Measurements from ENCODE around the gene PPP1R3D.
A peak's percentile ranks its signal among the peaks of the same experiment; 100 is the strongest.

The PPP1R3D gene

DNA sequence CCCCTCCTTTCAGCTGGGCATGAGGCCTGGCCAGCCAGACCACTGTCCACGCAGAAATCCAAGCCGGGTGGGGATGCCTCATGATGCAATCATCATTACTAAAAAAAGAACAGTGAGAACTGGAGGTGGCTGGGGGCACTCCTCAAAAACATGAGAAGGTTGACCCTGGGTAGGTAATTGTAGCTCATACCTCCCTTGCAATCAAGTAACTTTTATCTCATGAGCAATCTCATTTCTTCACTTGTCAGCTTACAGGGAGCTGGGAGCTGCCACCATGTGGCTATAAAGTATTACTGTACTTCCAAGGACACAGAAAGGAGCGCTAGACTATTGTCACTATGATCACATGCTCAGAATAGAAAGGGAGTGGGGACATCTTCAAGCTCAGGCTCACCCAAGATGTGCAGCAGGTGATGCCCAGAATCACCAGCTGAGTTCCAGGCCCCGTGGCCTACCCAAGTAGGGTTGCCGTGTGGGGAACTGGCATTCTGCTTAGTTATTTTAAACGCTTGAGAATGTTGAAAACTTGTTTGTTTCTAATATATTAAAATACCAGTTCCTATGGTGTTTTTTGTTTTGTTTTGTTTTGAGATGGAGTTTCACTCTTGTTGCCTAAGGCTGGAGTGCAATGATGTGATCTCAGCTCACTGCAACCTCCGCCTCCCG, 15.2 kb upstream of the PPP1R3D start:
- no peak for DNase-seq
- Histone ChIP-seq H3K9me3 (no peaks in the 10 kb centered on the region), H3K27me3 (no peaks in the 10 kb centered on the region; the same call in 1 of the 2 replicates), H3K36me3 (no peaks in the 10 kb centered on the region), H3K4me3 (ENCODE audit: low read depth, low read length) (no peak overlapping the region), H3K4me1 (no peaks in the 10 kb centered on the region)
- TF ChIP-seq, protein P1, sequence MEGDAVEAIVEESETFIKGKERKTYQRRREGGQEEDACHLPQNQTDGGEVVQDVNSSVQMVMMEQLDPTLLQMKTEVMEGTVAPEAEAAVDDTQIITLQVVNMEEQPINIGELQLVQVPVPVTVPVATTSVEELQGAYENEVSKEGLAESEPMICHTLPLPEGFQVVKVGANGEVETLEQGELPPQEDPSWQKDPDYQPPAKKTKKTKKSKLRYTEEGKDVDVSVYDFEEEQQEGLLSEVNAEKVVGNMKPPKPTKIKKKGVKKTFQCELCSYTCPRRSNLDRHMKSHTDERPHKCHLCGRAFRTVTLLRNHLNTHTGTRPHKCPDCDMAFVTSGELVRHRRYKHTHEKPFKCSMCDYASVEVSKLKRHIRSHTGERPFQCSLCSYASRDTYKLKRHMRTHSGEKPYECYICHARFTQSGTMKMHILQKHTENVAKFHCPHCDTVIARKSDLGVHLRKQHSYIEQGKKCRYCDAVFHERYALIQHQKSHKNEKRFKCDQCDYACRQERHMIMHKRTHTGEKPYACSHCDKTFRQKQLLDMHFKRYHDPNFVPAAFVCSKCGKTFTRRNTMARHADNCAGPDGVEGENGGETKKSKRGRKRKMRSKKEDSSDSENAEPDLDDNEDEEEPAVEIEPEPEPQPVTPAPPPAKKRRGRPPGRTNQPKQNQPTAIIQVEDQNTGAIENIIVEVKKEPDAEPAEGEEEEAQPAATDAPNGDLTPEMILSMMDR (IDR thresholded peaks at IDR 0.05; ENCODE audit: low read depth, low read length) = peak; percentile 56

DNA sequence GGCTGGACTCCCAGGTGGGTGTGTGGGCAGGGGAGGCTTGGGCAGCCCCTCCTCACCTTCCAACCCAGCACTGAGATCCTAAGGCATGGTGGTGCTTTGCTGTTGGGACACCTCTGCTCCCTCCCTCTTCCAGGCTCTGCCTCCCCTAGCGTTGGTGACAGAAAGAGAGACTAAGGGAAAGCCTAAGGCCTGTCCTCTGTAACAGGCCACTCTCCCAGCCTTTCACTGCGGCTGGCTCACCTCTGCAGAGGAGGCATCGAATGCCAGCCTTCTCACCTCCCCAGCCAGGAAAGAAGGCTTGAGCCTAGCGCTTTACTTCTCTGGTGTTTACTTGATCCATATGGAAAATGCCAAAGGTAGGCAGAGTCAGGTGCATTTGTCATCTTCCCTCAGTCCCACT, 14.6 kb upstream of the PPP1R3D start:
- DNase-seq = no peak
- Histone ChIP-seq H3K27me3 (no peaks in the 10 kb centered on the region; the same call in 1 of the 2 replicates), H3K36me3 (no peaks in the 10 kb centered on the region), H3K4me1 (no peaks in the 10 kb centered on the region), H3K9me3 (no peaks in the 10 kb centered on the region), H3K4me3 (ENCODE audit: low read depth, low read length) (no peak overlapping the region)
- TF ChIP-seq, protein P1 (IDR thresholded peaks at IDR 0.05; ENCODE audit: low read depth, low read length) = no peak

DNA sequence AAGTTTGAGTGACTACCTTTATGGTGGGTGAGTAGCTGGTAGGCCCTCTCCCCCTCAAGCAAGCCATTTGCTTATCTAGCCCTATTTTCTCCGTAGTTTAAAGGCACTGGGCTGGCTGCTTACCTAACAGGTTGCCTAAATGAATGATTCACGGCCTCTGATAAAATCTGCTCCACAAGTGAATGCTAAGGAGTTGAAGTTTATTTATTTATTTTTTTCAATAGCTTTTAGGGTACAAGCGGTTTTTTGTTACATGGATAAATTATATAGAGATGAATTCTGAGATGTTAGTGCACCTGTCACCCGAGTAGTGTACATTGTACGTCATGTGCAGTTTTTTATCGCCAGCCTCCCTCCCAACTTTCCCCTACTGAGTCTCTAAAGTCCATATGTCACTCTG, 9.8 kb upstream of the PPP1R3D start:
- no peak for DNase-seq
- Histone ChIP-seq H3K4me1 (no peaks in the 10 kb centered on the region), H3K27me3 (no peaks in the 10 kb centered on the region), H3K9me3 (no peaks in the 10 kb centered on the region), H3K36me3 (no peaks in the 10 kb centered on the region), H3K4me3 (ENCODE audit: low read depth, low read length) (no peak overlapping the region)
- TF ChIP-seq, protein P1 (IDR thresholded peaks at IDR 0.05; ENCODE audit: low read depth, low read length) = no peak

DNA sequence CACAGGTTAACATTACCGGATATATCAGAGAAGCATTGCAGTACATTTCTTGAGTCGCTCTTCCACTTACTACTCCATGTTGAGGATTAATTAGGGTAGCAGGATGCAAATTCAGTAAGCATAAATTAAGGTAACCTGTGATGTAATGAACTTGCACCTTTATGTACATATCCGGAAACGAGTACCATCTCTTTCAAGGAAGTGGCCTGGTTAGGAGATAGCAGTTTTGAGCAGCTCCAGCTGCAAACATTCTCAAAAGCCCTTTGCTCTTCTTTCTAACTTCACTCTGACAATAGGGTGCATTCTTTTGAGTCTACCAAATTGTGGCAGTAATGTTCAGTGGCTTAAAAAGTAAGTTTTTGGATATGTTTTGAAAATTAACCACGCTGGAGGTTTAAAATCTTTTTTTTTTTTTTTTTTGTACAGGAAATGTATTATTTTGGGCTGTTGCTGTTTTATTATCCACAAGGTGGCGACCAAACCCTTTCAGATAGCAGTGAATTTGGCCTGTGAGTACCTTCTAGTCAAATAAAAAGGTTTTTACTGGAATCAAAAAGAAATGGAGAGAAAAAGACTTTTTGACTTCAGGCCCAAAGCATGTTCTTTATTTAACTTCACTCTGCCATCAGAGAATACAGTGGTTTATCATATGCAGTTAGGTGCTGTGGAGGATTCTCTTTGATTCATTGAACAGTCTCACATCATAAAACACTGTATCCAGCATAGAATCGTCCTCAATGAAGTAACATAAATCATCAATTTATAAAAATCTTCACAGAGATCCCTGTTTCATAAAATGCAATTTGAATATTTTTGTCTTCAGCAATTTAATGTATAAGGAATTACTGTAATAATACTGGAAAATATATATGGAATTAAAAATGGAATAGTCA, 9.0 kb upstream of the PPP1R3D start:
- Histone ChIP-seq H3K9me3 (no peaks in the 10 kb centered on the region), H3K27me3 (no peaks in the 10 kb centered on the region), H3K4me3 (ENCODE audit: low read depth, low read length) (no peak overlapping the region), H3K4me1 (no peaks in the 10 kb centered on the region), H3K36me3 (peaks cover 3% of the 10 kb centered on the region; the same call in 1 of the 2 replicates)
- DNase-seq = peak; percentile 21
- TF ChIP-seq, protein P1 (IDR thresholded peaks at IDR 0.05; ENCODE audit: low read depth, low read length) = peak; percentile 71

DNA sequence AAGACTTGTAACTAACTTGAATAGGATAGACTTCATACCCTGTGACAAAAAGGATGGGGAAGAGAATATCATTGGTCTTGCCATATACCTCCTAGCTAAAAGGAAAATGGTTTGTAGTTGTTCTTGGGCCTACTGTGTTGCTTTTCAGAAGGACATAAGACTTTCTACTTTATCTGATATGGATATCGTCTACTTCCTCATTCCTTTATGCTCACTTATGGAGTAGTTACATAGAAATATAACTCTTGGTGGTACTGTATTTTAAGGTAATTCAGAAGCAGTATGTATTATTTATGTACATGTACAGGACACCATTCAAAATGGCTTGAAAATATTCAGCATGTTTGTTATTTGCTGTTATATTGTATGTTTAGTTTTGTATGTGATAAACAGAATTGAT, 8.1 kb upstream of the PPP1R3D start:
- no peaks in the 10 kb centered on the region for H3K27me3 ChIP-seq
- H3K36me3 ChIP-seq = peaks cover 3% of the 10 kb centered on the region; the same call in 1 of the 2 replicates
- no peak for DNase-seq
- H3K4me3 ChIP-seq (ENCODE audit: low read depth, low read length) = no peak overlapping the region
- TF ChIP-seq, protein P1 (IDR thresholded peaks at IDR 0.05; ENCODE audit: low read depth, low read length) = no peak
- H3K9me3 ChIP-seq = no peaks in the 10 kb centered on the region
- no peaks in the 10 kb centered on the region for H3K4me1 ChIP-seq

DNA sequence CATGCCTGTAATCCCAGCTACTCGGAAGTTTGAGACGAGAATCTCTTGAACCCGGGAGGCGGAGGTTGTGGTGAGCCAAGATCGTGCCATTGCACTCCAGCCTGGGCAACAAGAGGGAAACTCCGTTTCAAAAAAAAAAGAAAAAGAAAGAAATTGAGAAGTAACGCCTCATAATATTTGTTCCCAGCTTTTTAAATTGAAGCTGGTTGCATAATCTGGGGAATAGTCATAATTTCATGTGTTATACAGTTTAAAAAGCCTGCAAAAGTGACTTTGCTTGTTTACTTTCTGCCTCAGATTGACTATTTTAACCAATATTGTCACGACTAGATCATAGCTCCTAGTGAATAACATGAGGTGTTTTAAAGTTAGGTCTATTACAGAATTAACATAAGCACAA, 7.3 kb upstream of the PPP1R3D start:
- no peaks in the 10 kb centered on the region for H3K9me3 ChIP-seq
- TF ChIP-seq, protein P1 (IDR thresholded peaks at IDR 0.05; ENCODE audit: low read depth, low read length) = no peak
- H3K36me3 ChIP-seq = peaks cover 3% of the 10 kb centered on the region; the same call in 1 of the 2 replicates
- H3K4me3 ChIP-seq (ENCODE audit: low read depth, low read length) = no peak overlapping the region
- no peak for DNase-seq
- H3K4me1 ChIP-seq = no peaks in the 10 kb centered on the region
- H3K27me3 ChIP-seq = no peaks in the 10 kb centered on the region

Measured in BE2C (cell line).